Neuronal stem cell (in vitro differentiated cells): ENCODE measurements around the gene CELA2B.

ENCODE experiments used
- DNase-seq: peaks from one replicate; pipeline ENCODE4 v3.0.0-alpha.2; 2013; ENCODE audit warnings: low spot score
- H2AFZ ChIP-seq: one replicate; pipeline ENCODE4 v1.6.1; 2013; ENCODE audit warnings: mild to moderate bottlenecking, low read length, inconsistent platforms
- H2AK5ac ChIP-seq: 2 replicates; pipeline ENCODE4 v1.6.1; 2013; ENCODE audit warnings: low read depth, mild to moderate bottlenecking, inconsistent platforms, low read length, moderate library complexity, mixed read lengths
- H2BK120ac ChIP-seq: 2 replicates; pipeline ENCODE4 v1.6.1; 2013; ENCODE audit warnings: low read depth, mild to moderate bottlenecking, inconsistent platforms, low read length, moderate library complexity, mixed read lengths
- H2BK12ac ChIP-seq: one replicate; pipeline ENCODE4 v1.6.1; 2013; ENCODE audit warnings: low read length, inconsistent platforms
- H2BK15ac ChIP-seq: 2 replicates; pipeline ENCODE4 v1.6.1; 2013; ENCODE audit warnings: mild to moderate bottlenecking, low read length, inconsistent platforms, mixed read lengths
- H2BK5ac ChIP-seq: one replicate; pipeline ENCODE4 v1.6.1; 2013; ENCODE audit warnings: inconsistent platforms, mild to moderate bottlenecking, low read length, moderate library complexity
- H3K14ac ChIP-seq: one replicate; pipeline ENCODE4 v1.6.1; 2013; ENCODE audit warnings: low read length, inconsistent platforms
- H3K18ac ChIP-seq: 2 replicates; pipeline ENCODE4 v1.6.1; 2013; ENCODE audit warnings: low read length, inconsistent platforms
- H3K23ac ChIP-seq: 2 replicates; pipeline ENCODE4 v1.6.1; 2013; ENCODE audit warnings: low read depth, mild to moderate bottlenecking, mixed read lengths, low read length, inconsistent platforms; ENCODE audit not compliant: poor library complexity
- H3K27ac ChIP-seq: replicated peaks from 3 replicates; pipeline ENCODE4 v1.5.1; 2013; ENCODE audit warnings: low read length, inconsistent platforms
- H3K27me3 ChIP-seq, 3 experiments: 2 replicates each; pipeline ENCODE4 v1.6.1; 2013; ENCODE audit warnings: low read length in 3 of 3, mild to moderate bottlenecking in 2 of 3, inconsistent platforms in 1 of 3, low read depth in 1 of 3, mixed read lengths in 1 of 3, moderate library complexity in 1 of 3; ENCODE audit not compliant: control insufficient read depth in 3 of 3, insufficient read depth in 3 of 3
- H3K36me3 ChIP-seq, 2 donors: replicated peaks in 1 of 2; 2 replicates each; pipeline ENCODE4 v1.6.1; 2013; ENCODE audit warnings: low read length in 2 of 2; ENCODE audit not compliant: control insufficient read depth in 2 of 2, insufficient read depth in 2 of 2
- H3K4ac ChIP-seq: 2 replicates; pipeline ENCODE4 v1.6.1; 2013; ENCODE audit warnings: inconsistent platforms, mild to moderate bottlenecking, low read length, moderate library complexity
- H3K4me1 ChIP-seq, 2 donors: 1 replicate in 1 of 2; 2 replicates in 1 of 2; pipeline ENCODE4 v1.6.1; 2013; ENCODE audit warnings: low read length in 2 of 2, low read depth in 1 of 2; ENCODE audit not compliant: control insufficient read depth in 2 of 2, insufficient read depth in 1 of 2
- H3K4me2 ChIP-seq: one replicate; pipeline ENCODE4 v1.6.1; 2013; ENCODE audit warnings: mild to moderate bottlenecking, low read length, inconsistent platforms; ENCODE audit not compliant: insufficient read depth, poor library complexity, severe bottlenecking
- H3K4me3 ChIP-seq, 2 donors: 2 replicates each; pipeline ENCODE4 v1.5.1; 2013; ENCODE audit warnings: low read length in 2 of 2, mild to moderate bottlenecking in 2 of 2, inconsistent platforms in 1 of 2, moderate library complexity in 1 of 2
- H3K79me1 ChIP-seq: one replicate; pipeline ENCODE4 v1.6.1; 2013; ENCODE audit warnings: low read depth, mild to moderate bottlenecking, inconsistent platforms, low read length, moderate library complexity
- H3K9ac ChIP-seq: one replicate; pipeline ENCODE4 v1.6.1; 2013; ENCODE audit warnings: mild to moderate bottlenecking, low read depth, low read length, inconsistent platforms; ENCODE audit not compliant: poor library complexity
- H3K9me3 ChIP-seq, 2 donors: replicated peaks in 1 of 2; 2 replicates each; pipeline versions ENCODE3 to v1.6.1; 2013; ENCODE audit warnings: low read length in 2 of 2, mild to moderate bottlenecking in 2 of 2, inconsistent platforms in 1 of 2, low read depth in 1 of 2, mixed read lengths in 1 of 2, moderate library complexity in 1 of 2; ENCODE audit not compliant: control insufficient read depth in 2 of 2, insufficient read depth in 1 of 2
- H4K8ac ChIP-seq: one replicate; pipeline ENCODE4 v1.6.1; 2013; ENCODE audit warnings: low read depth, mild to moderate bottlenecking, inconsistent platforms, low read length, moderate library complexity
- H4K91ac ChIP-seq: one replicate; pipeline ENCODE4 v1.6.1; 2013; ENCODE audit warnings: low read length, low read depth, mild to moderate bottlenecking, inconsistent platforms; ENCODE audit not compliant: poor library complexity
- WGBS, 2 donors: extraction: QIAGEN DNeasy Blood & Tissue Kit; methylation state at CpG; one replicate each; pipeline ENCODE4 v1.1.7; 2013; ENCODE audit warnings: missing lambda C conversion rate in 2 of 2, mixed read lengths in 1 of 2; ENCODE audit not compliant: insufficient read length in 2 of 2, insufficient replicate concordance in 1 of 2; ENCODE audit errors: extremely low coverage in 2 of 2; 5-methylcytosine and 5-hydroxymethylcytosine counted together

CELA2B gene

GRCh38 chr1:15524283-15525049, 48.6 kb downstream of the CELA2B start:
- H3K4me3 ChIP-seq = peak overlapping the region; percentile 81 to 98
- no peak overlapping the region for H2BK5ac ChIP-seq
- H3K27me3 ChIP-seq = no peaks in the 10 kb centered on the region
- H3K9me3 ChIP-seq = no peaks in the 10 kb centered on the region
- H2BK15ac ChIP-seq = peak overlapping the region; percentile 63
- H4K8ac ChIP-seq = no peak overlapping the region
- H3K4ac ChIP-seq = no peak overlapping the region
- peak overlapping the region; percentile 98 for H3K23ac ChIP-seq
- no peak overlapping the region for H2AK5ac ChIP-seq
- H2BK12ac ChIP-seq = peak overlapping the region; percentile 93
- H3K9ac ChIP-seq = peak overlapping the region; percentile 91
- H2AFZ ChIP-seq = peak overlapping the region; percentile 99
- WGBS, 2 donors = no CpG with 5 or more reads among the region's 88 CpGs
- H3K18ac ChIP-seq = peak overlapping the region; percentile 100
- peak overlapping the region; percentile 82 for H4K91ac ChIP-seq
- H3K27ac ChIP-seq = peak overlapping the region; percentile 97
- peaks cover 4 to 11% of the 10 kb centered on the region in 2 donors for H3K4me1 ChIP-seq
- H3K4me2 ChIP-seq = peak overlapping the region; percentile 42
- no peaks in the 10 kb centered on the region for H3K79me1 ChIP-seq
- H3K36me3 ChIP-seq = peaks cover 0 to 5% of the 10 kb centered on the region in 2 donors
- no peak overlapping the region for H2BK120ac ChIP-seq
- peak overlapping the region; percentile 92 for H3K14ac ChIP-seq
- peak; percentile 99 for DNase-seq

GRCh38 chr1:15525050-15526020, 49.4 kb downstream of the CELA2B start:
- Histone ChIP-seq H2BK5ac (no peak overlapping the region), H3K4me1 (peaks cover 4 to 11% of the 10 kb centered on the region in 2 donors), H3K4ac (no peak overlapping the region), H2BK12ac (no peak overlapping the region), H3K9ac (no peak overlapping the region), H3K27me3 (no peaks in the 10 kb centered on the region), H3K18ac (peak overlapping the region; percentile 5), H3K36me3 (peaks cover 0 to 14% of the 10 kb centered on the region in 2 donors), H4K91ac (no peak overlapping the region), H3K27ac (peak overlapping the region; percentile 53), H3K9me3 (no peaks in the 10 kb centered on the region), H3K4me3 (peak overlapping the region; percentile 81), H2AFZ (peak overlapping the region; percentile 93), H2BK15ac (no peak overlapping the region), H2AK5ac (no peak overlapping the region), H4K8ac (no peak overlapping the region), H3K14ac (no peak overlapping the region), H3K23ac (no peak overlapping the region), H2BK120ac (no peak overlapping the region), H3K79me1 (no peaks in the 10 kb centered on the region), H3K4me2 (peak overlapping the region; percentile 67)
- WGBS, 2 donors = no CpG with 5 or more reads among the region's 40 CpGs
- DNase-seq = peak; percentile 98

GRCh38 chr1:15526021-15526489, 50.2 kb downstream of the CELA2B start:
- H3K4me1 ChIP-seq = peaks cover 4 to 11% of the 10 kb centered on the region in 2 donors
- no peak overlapping the region for H2BK5ac ChIP-seq
- WGBS, 2 donors = no CpG with 5 or more reads among the region's 9 CpGs
- no peaks in the 10 kb centered on the region for H3K27me3 ChIP-seq
- no peak overlapping the region for H4K8ac ChIP-seq
- DNase-seq = no peak
- no peak overlapping the region for H3K18ac ChIP-seq
- no peak overlapping the region for H2AK5ac ChIP-seq
- H3K4me3 ChIP-seq = peak overlapping the region in 1 of 2 donors; percentile 81
- no peak overlapping the region for H2BK12ac ChIP-seq
- H3K23ac ChIP-seq = no peak overlapping the region
- H2BK120ac ChIP-seq = no peak overlapping the region
- H3K4me2 ChIP-seq = peak overlapping the region; percentile 29
- no peak overlapping the region for H3K27ac ChIP-seq
- no peak overlapping the region for H2BK15ac ChIP-seq
- H3K36me3 ChIP-seq = peaks cover 2 to 20% of the 10 kb centered on the region in 2 donors
- H3K9me3 ChIP-seq = no peaks in the 10 kb centered on the region
- H3K79me1 ChIP-seq = no peaks in the 10 kb centered on the region
- no peak overlapping the region for H3K9ac ChIP-seq
- H4K91ac ChIP-seq = no peak overlapping the region
- no peak overlapping the region for H3K14ac ChIP-seq
- H3K4ac ChIP-seq = no peak overlapping the region
- H2AFZ ChIP-seq = peak overlapping the region; percentile 46
